Kidney (tissue), 14 donors: ENCODE measurements around the gene SIK3. TPM values are rescaled to one million over a fixed set of nuclear protein-coding genes. Genes with fewer than 3 reads are reported as not detected.

ENCODE experiments used
- DNase-seq, 5 donors: peaks; one replicate each; pipeline ENCODE4 v3.0.0-alpha.2; 2013 to 2020
- FAIRE-seq: peaks from 2 replicates; lab custom pipeline; 2012; peaks lifted over from hg19 to GRCh38; lab: Jason Lieb, UNC
- H3K27ac ChIP-seq, 2 donors: one replicate each; pipeline ENCODE4 v1.7.0; 2013; ENCODE audit warnings: low read depth in 2 of 2, low read length in 2 of 2, inconsistent platforms in 1 of 2
- H3K27me3 ChIP-seq: one replicate; pipeline ENCODE4 v1.7.1; 2013; ENCODE audit warnings: low read length, inconsistent platforms; ENCODE audit not compliant: control insufficient read depth, insufficient read depth
- H3K36me3 ChIP-seq, 3 donors: one replicate each; pipeline versions ENCODE4 v1.7.0 to v1.7.1; 2013; ENCODE audit warnings: low read length in 3 of 3, control low read depth in 1 of 3, inconsistent platforms in 1 of 3; ENCODE audit not compliant: insufficient read depth in 3 of 3, control insufficient read depth in 2 of 3
- H3K4me1 ChIP-seq, 3 donors: one replicate each; pipeline versions ENCODE4 v1.7.0 to v1.7.1; 2013; ENCODE audit warnings: low read length in 3 of 3, inconsistent platforms in 1 of 3, low read depth in 1 of 3; ENCODE audit not compliant: control insufficient read depth in 2 of 3, insufficient read depth in 2 of 3
- H3K4me3 ChIP-seq, 3 donors: one replicate each; pipeline versions ENCODE4 v1.7.0 to v1.8.1; 2013; ENCODE audit warnings: low read length in 3 of 3, control low read depth in 1 of 3, inconsistent platforms in 1 of 3
- H3K9ac ChIP-seq, 3 donors: one replicate each; pipeline versions ENCODE4 v1.7.0 to v1.7.1; 2013; ENCODE audit warnings: low read length in 3 of 3, control low read depth in 1 of 3, inconsistent platforms in 1 of 3
- H3K9me3 ChIP-seq, 3 donors: one replicate each; pipeline versions ENCODE4 v1.7.0 to v1.7.1; 2013; ENCODE audit warnings: low read length in 3 of 3, control low read depth in 1 of 3, inconsistent platforms in 1 of 3; ENCODE audit not compliant: control insufficient read depth in 2 of 3, insufficient read depth in 1 of 3
- intact Hi-C: fragments of 100-400 bp; cut with DNase I; formaldehyde crosslinking; loops from one replicate; pipeline ENCODE4 v1.11.1; 2022
- polyA plus RNA-seq: library from polyadenylated mRNA; stranded (reverse); fragments of 350-450 nt; fragmentation: Illumina TruSeq; extraction: RNeasy Lipid Tissue Mini Kit (QIAGEN cat#74804); gene quantifications from one replicate; pipeline ENCODE4 v1.2.3, GENCODE V29; 2014; ENCODE audit warnings: low read depth, low replicate concordance; ENCODE audit not compliant: insufficient read depth
- total RNA-seq: library from RNA; stranded (reverse); fragmentation: NEBNext Ultra II Directional; extraction: Animal tissue kit (Norgen Biotek cat#: 25700); gene quantifications from one replicate; pipeline ENCODE4 v1.2.1, GENCODE V29; 2021
- TF ChIP-seq, protein P1 (sequence below): IDR thresholded peaks from 3 replicates; pipeline ENCODE4 v1.5.1; 2012; ENCODE audit warnings: mild to moderate bottlenecking, moderate library complexity, borderline replicate concordance; ENCODE audit not compliant: insufficient read depth; ENCODE audit errors: extremely low read depth
- donor health status: control.
- donor health status: control.
- donor health status: control.
- donor health status: control.
- donor health status: control.
- donor health status: DM: yes; HTN: yes; CAD: no.
- donor health status: Normal renal cell carcinoma (clear cell type).

Gene SIK3
- total and polyA plus RNA-seq, 2 donors from 2014 or later: 12.3 to 50.7 TPM

DNA sequence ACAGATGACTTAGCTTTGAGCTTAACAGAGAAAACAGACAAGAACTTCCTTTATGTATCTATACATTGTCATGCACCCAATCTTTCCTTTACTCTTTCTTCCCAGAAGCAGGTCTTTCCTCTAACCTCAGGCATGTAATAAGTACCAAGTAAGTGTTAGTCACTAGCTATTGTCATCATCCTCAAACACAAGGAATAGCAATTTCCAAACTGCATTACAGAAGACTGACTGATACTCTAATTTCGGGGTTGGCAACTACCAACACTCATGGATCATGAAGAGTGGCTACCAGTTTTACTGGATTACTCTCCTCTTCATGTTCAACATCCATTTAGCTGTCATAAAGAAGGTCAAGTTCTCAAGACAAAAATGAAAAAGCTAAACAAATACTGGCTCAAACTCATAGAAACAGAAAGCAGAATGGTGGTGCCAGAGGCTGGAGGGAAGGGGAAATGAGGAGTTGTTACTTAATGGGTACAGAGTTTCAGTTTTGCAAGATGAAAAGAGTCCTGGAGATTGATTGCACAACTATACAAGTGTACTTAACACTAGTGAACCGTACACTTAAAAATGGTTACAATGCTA is 111.6 kb downstream of the SIK3 start:
- DNase-seq: no peak
- TF ChIP-seq, protein P1, sequence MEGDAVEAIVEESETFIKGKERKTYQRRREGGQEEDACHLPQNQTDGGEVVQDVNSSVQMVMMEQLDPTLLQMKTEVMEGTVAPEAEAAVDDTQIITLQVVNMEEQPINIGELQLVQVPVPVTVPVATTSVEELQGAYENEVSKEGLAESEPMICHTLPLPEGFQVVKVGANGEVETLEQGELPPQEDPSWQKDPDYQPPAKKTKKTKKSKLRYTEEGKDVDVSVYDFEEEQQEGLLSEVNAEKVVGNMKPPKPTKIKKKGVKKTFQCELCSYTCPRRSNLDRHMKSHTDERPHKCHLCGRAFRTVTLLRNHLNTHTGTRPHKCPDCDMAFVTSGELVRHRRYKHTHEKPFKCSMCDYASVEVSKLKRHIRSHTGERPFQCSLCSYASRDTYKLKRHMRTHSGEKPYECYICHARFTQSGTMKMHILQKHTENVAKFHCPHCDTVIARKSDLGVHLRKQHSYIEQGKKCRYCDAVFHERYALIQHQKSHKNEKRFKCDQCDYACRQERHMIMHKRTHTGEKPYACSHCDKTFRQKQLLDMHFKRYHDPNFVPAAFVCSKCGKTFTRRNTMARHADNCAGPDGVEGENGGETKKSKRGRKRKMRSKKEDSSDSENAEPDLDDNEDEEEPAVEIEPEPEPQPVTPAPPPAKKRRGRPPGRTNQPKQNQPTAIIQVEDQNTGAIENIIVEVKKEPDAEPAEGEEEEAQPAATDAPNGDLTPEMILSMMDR: no peak
- H3K9me3 ChIP-seq: no peaks in the 10 kb centered on the region
- peaks cover 0 to 26% (median 11%) of the 10 kb centered on the region in 3 donors for H3K4me1 ChIP-seq
- H3K9ac ChIP-seq: no peak overlapping the region
- H3K4me3 ChIP-seq: no peak overlapping the region
- intact Hi-C loops: no loop called here
- no peaks in the 10 kb centered on the region for H3K36me3 ChIP-seq
- no peak overlapping the region for H3K27ac ChIP-seq
- FAIRE-seq: no peak
- no peaks in the 10 kb centered on the region for H3K27me3 ChIP-seq

- Histone ChIP-seq H3K9ac (no peak overlapping the region), H3K9me3 (no peaks in the 10 kb centered on the region), H3K4me3 (no peak overlapping the region), H3K4me1 (peaks cover 0 to 15% (median 10%) of the 10 kb centered on the region in 3 donors), H3K27ac (peak overlapping the region in 1 of 2 donors; percentile 13), H3K36me3 (no peaks in the 10 kb centered on the region), H3K27me3 (no peaks in the 10 kb centered on the region)
- no peak for DNase-seq
- no peak for FAIRE-seq
- TF ChIP-seq, protein P1: no peak
- intact Hi-C loops: no loop called here
Observed at GRCh38 chr11:116984589-116984988, 113.6 kb downstream of the SIK3 start.

- no peak for DNase-seq
- Histone ChIP-seq H3K4me3 (no peak overlapping the region), H3K36me3 (no peaks in the 10 kb centered on the region), H3K9ac (no peak overlapping the region), H3K27ac (peak overlapping the region in 1 of 2 donors; percentile 13), H3K9me3 (no peaks in the 10 kb centered on the region), H3K4me1 (peaks cover 0 to 13% (median 8%) of the 10 kb centered on the region in 3 donors), H3K27me3 (no peaks in the 10 kb centered on the region)
- intact Hi-C loops: no loop called here
- TF ChIP-seq, protein P1: no peak
- no peak for FAIRE-seq
Observed at GRCh38 chr11:116984186-116984585, 114.0 kb downstream of the SIK3 start.
